Breast epithelium (tissue), 3 donors: ENCODE results near the gene USP53.
A peak's percentile ranks its signal among the peaks of the same experiment; 100 is the strongest.

Experiments used
- CTCF ChIP-seq, 3 donors: fragments of 450-650 bp; IDR thresholded peaks; one replicate each; pipeline ENCODE4 v1.5.1; 2016 to 2017; ENCODE audit warnings: antibody characterized with exemption in 3 of 3, mild to moderate bottlenecking in 3 of 3, moderate library complexity in 3 of 3
- POLR2A ChIP-seq: fragments of 450-650 bp; IDR thresholded peaks from one replicate; pipeline ENCODE4 v1.6.1; 2016; ENCODE audit warnings: antibody characterized with exemption, mild to moderate bottlenecking, moderate library complexity

- TF ChIP-seq CTCF (IDR thresholded peaks at IDR 0.05): peak in 2 of 3 donors; percentile 25 to 33
- TF ChIP-seq POLR2A: no peak
Observed at GRCh38 chr4:119314356-119314755, 101.8 kb downstream of the USP53 start.
